Measurements from ENCODE around the gene TAMM41. TPM values are rescaled to one million over a fixed set of nuclear protein-coding genes. Genes with fewer than 3 reads are reported as not detected.
A peak's percentile ranks its signal among the peaks of the same experiment; 100 is the strongest.

The TAMM41 gene
- total RNA-seq, 3 donors from 2014 or later, result 17.9 to 27.3 (median 20.5) TPM

DNA sequence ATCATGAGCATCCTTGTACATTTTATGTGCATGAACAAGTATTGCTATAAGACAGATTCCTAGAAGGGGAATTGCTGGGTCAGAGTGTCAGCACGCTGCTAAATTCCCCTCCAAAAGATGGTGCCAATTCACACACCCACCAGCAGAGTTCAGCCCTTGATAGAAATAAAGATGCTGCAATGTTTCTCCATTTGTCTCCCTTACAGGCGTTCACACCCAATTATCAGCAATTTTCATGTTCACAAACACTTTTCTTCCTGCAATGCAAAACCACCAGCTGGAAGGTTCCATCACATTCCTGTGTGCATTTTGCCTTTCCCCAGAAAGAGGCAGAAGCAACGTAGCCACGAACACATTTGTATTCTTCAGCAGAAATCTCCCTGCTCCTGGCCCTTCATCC is 3.3 kb upstream of the TAMM41 start:
- DNase-seq, result no peak
- H3K9me3 ChIP-seq, result no peaks in the 10 kb centered on the region
- TF ChIP-seq, protein P1, sequence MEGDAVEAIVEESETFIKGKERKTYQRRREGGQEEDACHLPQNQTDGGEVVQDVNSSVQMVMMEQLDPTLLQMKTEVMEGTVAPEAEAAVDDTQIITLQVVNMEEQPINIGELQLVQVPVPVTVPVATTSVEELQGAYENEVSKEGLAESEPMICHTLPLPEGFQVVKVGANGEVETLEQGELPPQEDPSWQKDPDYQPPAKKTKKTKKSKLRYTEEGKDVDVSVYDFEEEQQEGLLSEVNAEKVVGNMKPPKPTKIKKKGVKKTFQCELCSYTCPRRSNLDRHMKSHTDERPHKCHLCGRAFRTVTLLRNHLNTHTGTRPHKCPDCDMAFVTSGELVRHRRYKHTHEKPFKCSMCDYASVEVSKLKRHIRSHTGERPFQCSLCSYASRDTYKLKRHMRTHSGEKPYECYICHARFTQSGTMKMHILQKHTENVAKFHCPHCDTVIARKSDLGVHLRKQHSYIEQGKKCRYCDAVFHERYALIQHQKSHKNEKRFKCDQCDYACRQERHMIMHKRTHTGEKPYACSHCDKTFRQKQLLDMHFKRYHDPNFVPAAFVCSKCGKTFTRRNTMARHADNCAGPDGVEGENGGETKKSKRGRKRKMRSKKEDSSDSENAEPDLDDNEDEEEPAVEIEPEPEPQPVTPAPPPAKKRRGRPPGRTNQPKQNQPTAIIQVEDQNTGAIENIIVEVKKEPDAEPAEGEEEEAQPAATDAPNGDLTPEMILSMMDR (IDR thresholded peaks at IDR 0.05), result no peak
- peaks cover 8% of the 10 kb centered on the region for H3K4me1 ChIP-seq (ENCODE audit: low read depth)
- intact Hi-C loops (cut with DNase I, micrococcal nuclease), result no loop called here
- no peaks in the 10 kb centered on the region for H3K36me3 ChIP-seq (ENCODE audit: low read depth)
- H3K4me3 ChIP-seq, result no peak overlapping the region
- ATAC-seq, result no peak

DNA sequence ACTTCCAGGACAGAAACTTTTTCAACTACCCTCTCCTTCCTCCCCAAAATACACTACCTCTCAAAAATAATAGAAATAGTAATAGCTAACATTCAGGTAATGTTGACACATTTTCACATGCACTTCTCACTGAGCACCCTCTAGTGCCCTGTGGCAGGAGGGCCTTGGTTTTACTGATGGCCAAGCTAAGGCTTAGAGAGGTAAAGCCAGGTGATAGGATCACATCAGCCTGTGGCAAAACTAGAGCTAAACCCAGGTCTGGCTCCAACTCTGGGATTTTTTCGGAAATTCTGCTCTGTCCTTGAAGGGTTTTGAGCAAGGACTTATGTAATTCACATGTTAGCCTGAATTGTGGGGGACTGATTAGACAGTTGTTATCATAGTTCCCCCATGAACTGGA is 922 bp upstream of the TAMM41 start:
- intact Hi-C loops (cut with DNase I, micrococcal nuclease), result no loop called here
- no peak for DNase-seq
- no peak for ATAC-seq

DNA sequence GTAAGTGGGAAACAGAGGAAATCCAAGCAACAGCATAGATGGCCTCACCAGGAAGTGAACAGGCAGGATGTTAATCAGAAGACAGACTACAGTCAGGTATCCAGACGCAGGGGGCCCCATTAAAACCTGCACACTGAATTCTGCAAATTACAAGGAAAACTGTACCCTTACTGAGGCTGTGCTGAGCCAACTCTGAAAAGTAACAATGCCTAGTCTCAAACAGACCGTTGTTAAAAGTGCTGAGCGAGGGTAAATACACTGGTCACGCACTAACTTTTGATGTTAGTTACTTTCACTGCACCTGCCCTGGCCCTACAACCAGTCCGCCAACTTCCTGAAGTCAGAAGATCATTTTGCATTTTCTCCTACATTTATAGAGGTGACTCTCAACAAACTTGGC is 1.0 kb downstream of the TAMM41 start:
- DNase-seq (peak in 1 of 3 donors; percentile 19), ATAC-seq (peak; percentile 32)
- no peaks in the 10 kb centered on the region for H3K9me3 ChIP-seq
- TF ChIP-seq, protein P1 (IDR thresholded peaks at IDR 0.05), result no peak
- peaks cover 10% of the 10 kb centered on the region for H3K4me1 ChIP-seq (ENCODE audit: low read depth)
- no peaks in the 10 kb centered on the region for H3K36me3 ChIP-seq (ENCODE audit: low read depth)
- H3K4me3 ChIP-seq, result no peak overlapping the region
- intact Hi-C loops (cut with DNase I, micrococcal nuclease), result no loop called here

More for the DNA sequence above, 922 bp upstream of the TAMM41 start:
- Histone ChIP-seq H3K36me3 (ENCODE audit: low read depth) (no peaks in the 10 kb centered on the region), H3K4me1 (ENCODE audit: low read depth) (peaks cover 10% of the 10 kb centered on the region), H3K9me3 (no peaks in the 10 kb centered on the region), H3K4me3 (no peak overlapping the region)
- TF ChIP-seq, protein P1 (IDR thresholded peaks at IDR 0.05), result no peak

DNA sequence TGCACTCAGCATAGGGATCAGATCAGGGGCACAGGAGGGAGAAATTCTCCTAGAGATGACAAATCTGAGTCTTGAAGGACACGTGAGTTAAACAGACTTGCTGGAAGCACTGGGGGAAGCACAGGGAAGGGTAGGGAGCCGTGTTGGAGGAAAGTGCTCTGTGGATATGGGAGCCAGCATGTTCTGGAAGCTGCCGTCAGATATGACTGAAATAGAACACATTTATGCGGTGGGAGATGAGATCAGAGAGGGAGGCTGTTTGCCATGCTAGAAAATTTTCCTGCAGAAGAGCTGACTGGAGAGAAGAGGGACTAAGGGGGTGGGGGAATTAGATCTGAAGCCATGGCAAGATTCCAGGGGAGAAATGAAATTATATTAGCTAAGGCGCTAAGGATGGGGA is 1.8 kb downstream of the TAMM41 start:
- intact Hi-C loops (cut with DNase I, micrococcal nuclease), result no loop called here
- TF ChIP-seq, protein P1 (IDR thresholded peaks at IDR 0.05), result no peak
- H3K9me3 ChIP-seq, result peaks cover 6% of the 10 kb centered on the region
- ATAC-seq (no peak), DNase-seq (no peak)
- H3K4me1 ChIP-seq (ENCODE audit: low read depth), result peaks cover 10% of the 10 kb centered on the region
- H3K36me3 ChIP-seq (ENCODE audit: low read depth), result no peaks in the 10 kb centered on the region
- no peak overlapping the region for H3K4me3 ChIP-seq

DNA sequence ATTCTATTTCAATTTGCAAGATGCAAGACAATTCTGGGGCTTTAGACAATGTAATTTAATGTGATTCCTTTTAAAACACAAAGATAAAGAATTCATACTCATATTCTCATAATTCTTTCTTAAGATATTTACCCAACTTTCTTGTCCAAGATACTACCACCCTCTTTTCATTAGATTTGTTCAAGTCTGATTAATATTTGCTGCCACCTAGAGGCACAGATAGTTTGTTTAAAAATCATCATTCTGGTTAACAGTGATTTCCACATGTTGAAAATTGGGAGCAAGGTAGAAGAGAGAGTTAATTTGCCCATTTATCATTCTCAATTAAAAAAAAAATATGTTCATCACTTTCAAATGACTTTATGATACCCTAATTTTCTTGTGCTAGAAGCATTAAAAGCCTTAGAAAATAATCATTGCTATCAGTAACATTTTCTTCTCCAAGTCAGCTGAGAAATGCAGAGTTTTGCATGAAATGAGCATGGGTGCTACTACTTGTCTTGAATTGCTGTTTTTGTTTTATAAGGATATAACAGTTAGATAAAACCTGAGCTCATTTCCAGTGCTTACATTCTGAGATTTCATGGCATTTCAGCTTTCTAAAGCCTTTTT is 11.6 kb downstream of the TAMM41 start:
- DNase-seq (no peak), ATAC-seq (no peak)
- Histone ChIP-seq H3K36me3 (ENCODE audit: low read depth) (no peaks in the 10 kb centered on the region), H3K4me3 (no peak overlapping the region), H3K4me1 (ENCODE audit: low read depth) (no peaks in the 10 kb centered on the region), H3K9me3 (peaks cover 3% of the 10 kb centered on the region)
- TF ChIP-seq, protein P1 (IDR thresholded peaks at IDR 0.05), result no peak
- intact Hi-C loops (cut with DNase I, micrococcal nuclease), result no loop called here

Measured in mucosa of descending colon (tissue), 3 donors.